ENCODE measurements around the gene ADGRG7.

Gene ADGRG7

DNA sequence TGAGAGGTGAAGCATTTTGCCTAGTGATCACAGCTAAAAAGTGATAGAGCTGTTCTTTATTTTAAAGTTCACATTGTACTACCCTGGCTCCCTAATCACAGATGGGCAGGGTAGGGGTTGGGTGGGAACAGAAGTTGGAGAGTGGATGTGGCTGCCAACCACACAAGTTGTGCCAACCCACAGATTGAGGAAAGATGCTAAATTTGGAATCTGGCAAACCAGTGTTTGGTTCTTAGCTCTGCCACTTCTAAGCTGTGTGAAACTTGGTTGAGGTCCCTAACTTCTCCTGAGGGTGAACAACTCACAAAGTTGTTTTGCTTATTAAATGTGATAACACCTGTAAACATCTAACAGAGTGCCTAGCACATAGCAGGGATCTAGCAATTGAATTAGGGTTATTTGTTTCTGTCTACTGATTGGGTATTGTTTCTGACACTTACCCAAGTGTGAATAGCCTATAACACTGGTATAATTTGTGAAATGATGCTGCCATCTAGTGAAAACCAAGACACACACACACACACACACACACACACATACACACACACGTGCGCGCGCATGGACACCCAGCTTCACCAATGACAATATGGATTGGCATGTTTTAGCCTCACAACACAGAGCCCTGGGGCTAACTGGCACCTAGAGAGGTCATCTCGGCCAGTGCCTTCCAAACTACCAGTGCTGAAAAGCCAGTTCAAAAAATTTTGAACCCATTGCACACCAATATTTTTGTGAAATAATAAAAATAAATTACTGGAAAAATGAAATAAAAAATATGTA is 25.3 kb downstream of the ADGRG7 start:
- peak; percentile 18 for DNase-seq (ENCODE audit: low spot score)
- TF ChIP-seq, protein P1, sequence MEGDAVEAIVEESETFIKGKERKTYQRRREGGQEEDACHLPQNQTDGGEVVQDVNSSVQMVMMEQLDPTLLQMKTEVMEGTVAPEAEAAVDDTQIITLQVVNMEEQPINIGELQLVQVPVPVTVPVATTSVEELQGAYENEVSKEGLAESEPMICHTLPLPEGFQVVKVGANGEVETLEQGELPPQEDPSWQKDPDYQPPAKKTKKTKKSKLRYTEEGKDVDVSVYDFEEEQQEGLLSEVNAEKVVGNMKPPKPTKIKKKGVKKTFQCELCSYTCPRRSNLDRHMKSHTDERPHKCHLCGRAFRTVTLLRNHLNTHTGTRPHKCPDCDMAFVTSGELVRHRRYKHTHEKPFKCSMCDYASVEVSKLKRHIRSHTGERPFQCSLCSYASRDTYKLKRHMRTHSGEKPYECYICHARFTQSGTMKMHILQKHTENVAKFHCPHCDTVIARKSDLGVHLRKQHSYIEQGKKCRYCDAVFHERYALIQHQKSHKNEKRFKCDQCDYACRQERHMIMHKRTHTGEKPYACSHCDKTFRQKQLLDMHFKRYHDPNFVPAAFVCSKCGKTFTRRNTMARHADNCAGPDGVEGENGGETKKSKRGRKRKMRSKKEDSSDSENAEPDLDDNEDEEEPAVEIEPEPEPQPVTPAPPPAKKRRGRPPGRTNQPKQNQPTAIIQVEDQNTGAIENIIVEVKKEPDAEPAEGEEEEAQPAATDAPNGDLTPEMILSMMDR (IDR thresholded peaks at IDR 0.05; ENCODE audit: extremely low read depth, missing control alignments), result no peak

DNA sequence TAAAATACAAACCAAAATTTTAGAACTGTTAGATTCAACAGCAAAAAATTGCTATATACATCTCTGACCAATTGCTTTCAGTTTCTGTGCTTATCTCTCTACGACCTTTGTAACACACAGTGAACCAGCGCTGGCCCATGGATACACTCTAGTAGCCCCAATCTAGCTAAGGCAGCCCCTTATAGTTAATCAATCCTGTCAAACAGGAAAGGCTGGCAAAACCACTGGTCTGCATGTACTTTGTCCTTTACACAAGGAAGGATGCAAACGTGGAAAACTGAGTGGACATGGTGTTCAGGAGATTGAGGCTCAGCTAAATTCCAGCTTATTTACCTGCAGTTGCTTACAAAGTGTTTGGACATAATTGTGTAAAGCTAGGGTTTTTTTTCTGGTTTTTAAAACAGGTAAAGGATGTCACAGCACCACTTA is 25.9 kb downstream of the ADGRG7 start:
- TF ChIP-seq, protein P1 (IDR thresholded peaks at IDR 0.05; ENCODE audit: extremely low read depth, missing control alignments), result no peak
- DNase-seq (ENCODE audit: low spot score), result no peak

DNA sequence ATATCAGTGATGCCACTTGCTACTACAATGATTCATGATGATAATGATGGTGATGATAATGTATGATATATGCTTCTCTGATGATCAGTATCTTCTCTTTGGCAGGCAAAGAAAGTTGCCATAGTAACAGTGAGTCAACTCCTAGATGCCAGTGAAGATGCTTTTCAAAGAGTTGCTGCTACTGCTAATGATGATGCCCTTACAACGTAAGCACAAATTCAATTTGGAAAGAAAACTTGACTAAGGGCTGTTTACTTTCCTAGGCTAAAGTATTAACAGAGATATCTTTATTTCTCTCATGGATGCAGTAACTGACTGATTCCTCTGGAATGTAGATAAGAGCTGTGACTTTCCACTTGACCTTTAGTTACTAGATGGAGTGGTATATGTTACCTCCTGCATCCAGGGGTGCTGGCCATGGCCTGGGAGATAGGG is 27.8 kb downstream of the ADGRG7 start:
- TF ChIP-seq, protein P1 (IDR thresholded peaks at IDR 0.05; ENCODE audit: extremely low read depth, missing control alignments), result no peak
- no peak for DNase-seq (ENCODE audit: low spot score)

DNA sequence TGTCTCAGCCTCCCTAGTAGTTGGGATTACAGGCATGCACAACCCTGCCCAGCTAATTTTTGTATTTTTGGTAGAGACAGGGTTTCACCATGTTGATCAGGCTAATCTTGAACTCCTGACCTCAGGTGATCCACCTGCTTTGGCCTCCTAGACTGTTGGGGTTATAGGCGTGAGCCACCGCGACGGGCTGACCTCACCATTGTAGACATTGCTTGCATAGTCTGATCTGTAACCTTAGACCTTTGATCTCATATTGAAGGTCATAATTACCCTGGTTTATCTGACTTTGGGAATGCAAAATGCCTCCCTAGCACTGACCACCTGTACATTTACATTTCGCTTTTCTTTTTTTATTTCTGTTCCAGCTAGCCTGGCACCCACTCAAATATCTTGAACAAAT is 31.2 kb downstream of the ADGRG7 start:
- TF ChIP-seq, protein P1 (IDR thresholded peaks at IDR 0.05; ENCODE audit: extremely low read depth, missing control alignments), result no peak
- DNase-seq (ENCODE audit: low spot score), result no peak

DNA sequence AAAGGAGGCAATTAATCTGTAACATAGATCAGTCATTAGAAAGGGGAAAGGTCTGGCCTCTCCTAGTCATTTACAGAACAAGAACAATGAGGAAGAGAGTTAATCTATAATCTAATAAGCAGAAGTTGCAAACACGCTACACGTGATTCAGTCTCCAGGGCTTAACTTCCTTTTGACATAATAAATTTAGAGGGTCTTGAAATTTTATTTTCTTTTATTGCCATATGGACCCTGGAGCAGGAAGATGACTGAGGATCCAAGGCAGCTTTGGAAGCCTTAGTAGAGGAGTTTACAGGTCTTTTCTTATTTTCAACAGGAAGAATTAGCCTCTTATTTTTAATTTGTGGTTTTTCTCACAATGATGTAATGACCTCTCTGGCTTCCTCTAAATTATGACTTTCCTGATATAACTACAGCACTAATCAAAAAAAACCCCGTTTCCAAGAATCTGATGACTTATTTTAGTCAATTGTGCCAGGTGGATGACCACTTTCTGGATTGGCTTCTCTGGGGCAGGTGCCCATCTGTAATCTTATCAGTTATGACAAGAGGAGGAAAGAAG is 32.2 kb downstream of the ADGRG7 start:
- TF ChIP-seq, protein P1 (IDR thresholded peaks at IDR 0.05; ENCODE audit: extremely low read depth, missing control alignments), result no peak
- DNase-seq (ENCODE audit: low spot score), result no peak

DNA sequence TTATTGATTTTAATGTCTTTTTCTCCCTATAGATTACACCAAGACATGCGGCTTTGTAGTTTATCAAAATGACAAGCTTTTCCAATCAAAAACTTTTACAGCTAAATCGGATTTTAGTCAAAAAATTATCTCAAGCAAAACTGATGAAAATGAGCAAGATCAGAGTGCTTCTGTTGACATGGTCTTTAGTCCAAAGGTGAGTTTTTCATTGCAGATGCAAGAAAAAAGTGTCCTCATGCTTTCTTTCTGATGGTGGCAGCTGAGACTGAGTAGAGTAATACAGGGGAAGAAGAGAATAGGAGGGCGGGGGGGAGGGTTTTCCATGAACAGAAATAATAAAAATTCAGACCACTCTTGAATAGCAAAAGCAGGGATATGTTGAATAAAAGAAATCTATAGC is 36.5 kb downstream of the ADGRG7 start:
- TF ChIP-seq, protein P1 (IDR thresholded peaks at IDR 0.05; ENCODE audit: extremely low read depth, missing control alignments), result no peak
- DNase-seq (ENCODE audit: low spot score), result no peak

DNA sequence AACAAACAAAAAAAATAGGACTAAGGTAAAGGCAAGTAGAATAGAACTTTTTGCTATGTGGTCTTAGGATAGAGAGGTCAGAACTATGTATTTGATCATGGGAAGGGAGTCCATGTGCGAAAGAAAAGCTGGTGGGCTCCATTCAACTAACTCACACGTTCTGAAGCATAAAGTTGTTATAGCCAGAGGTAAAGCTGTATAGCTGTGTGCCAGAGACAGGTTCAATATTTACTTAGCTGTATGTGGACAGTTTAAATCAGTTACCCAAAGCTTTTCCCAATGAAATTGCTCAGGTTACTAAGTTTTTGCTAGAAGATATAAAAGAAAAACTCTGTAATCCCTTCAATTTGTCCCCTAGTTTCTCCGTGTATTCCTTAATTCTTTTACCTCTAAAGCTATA is 37.8 kb downstream of the ADGRG7 start:
- DNase-seq (ENCODE audit: low spot score), result no peak
- TF ChIP-seq, protein P1 (IDR thresholded peaks at IDR 0.05; ENCODE audit: extremely low read depth, missing control alignments), result no peak
